Measurements from ENCODE around the gene FTO.

Gene FTO

DNA sequence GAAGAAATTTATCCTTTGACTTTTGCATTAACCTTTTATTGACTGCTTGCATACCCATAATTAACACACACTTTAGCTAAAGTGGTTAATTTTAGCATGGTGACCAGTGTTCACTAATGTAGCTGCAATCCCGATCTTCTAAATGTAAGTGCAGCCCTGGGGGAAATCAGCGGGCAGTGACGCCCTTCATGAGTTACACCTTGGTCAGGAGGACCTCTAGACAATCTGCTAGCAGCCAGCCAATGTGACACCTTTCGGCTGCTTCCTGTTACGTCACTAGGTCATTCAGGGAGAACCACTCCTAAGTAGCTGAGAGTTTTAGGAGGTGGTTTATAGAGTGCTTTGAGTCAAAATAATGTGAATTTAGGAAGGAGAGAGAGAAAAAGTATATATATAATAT lies 402.1 kb downstream of the FTO start:
- no peak for DNase-seq

DNA sequence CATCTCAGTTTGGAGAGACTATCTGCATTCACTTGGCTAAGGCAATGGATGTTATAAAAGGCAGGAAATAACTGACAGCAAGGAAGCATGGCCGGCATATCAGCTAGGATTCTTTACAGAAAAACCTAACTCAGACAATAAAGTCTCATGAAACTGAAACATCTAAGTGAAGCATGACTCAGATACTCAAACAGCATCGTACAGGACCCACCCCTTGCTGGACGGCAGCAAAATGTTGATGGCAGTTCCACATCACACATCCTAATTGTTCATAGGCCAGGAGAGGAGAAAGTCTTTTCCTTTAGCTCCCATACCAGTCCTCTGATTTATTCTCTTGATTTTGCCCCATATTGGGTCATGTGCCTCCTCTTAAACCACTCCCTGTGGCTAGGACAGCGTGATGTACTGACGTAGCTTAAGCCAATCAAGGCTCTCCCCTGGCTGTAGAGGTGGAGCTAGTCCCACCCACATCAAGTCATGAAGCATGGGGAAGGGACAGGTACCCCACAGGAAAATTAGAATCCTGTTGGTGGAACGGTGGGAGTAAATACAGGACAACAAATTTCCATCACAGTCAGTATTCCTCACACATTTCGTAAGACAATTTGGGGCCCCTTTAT lies 403.7 kb downstream of the FTO start:
- DNase-seq: no peak

DNA sequence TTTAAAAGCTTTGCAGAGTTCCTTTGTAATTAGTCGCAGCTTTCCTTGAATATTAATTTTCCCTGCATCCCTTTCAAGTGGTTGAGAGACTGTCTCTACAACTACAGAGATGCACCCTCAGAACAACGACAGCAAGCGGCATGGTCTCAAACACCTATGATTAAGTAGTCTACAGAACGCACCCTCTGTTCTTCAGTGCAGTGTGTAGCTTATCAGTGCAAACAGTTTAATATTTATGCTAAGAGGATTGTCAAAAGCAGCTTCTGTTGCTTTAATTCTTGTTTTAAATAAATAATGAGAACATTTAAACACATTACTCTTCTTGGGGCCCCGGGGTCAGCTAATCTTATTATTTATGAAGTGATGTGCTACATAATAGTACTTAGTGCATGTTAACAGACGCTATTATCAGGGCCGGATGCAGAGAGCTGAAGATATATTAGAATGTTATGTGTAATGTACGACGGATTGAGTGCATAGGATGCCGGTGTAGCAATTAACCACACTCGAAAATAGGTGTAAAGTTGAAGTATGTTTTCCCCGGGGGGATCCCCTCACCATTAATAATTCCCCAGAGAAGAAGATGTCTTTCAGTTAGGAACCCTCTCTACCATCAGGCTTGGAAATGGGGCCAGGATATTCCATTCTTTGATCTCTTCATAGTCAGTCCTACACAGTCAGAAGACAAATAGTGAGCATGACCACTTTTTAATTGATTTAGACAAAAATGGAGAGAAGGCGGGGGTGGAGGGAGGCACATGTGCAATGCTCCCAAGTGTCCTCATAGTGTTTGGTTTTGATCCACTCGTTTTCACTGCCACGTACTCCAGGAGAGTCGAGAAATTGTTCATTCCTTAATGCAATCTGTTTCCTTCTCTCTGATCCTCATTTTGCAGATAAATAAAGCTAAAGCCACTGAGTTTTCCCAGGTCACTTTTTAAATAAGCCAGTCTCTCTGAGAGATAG lies 406.3 kb downstream of the FTO start:
- DNase-seq: no peak

DNA sequence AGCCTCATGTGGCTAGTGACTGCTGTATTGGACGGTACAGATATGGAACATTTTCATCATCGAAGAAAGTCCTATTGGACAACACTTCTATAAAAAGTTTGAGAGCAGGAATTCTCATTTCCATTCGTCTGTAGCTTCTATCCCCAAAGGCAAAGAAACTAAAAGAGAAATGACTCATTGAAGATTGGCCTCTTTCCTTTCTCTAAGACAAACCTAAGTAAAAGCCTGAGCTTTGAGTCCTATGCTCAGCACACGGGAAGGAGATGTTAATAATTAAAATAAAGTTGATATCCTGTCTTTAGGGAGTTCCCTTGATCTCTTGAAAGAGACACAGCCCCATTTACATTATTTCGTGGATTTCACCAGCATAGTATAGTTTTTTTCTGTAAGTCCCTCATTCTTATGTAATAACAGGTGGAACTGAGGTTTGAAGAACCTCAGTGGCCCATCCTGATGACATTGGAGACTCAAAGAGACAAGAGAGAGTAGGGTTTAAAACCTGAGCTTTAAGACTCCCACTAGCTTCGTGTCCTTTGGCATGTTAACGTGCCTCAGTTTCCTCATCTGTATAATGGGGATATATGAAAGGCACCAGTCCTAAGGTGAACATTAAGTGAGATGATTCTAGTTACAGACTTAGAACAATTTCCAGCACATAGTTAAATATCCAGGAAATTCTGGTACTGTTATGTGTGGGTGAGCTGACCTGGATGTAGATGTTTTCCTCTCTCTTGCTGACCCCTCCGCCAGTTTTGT lies 408.7 kb downstream of the FTO start:
- no peak for DNase-seq

DNA sequence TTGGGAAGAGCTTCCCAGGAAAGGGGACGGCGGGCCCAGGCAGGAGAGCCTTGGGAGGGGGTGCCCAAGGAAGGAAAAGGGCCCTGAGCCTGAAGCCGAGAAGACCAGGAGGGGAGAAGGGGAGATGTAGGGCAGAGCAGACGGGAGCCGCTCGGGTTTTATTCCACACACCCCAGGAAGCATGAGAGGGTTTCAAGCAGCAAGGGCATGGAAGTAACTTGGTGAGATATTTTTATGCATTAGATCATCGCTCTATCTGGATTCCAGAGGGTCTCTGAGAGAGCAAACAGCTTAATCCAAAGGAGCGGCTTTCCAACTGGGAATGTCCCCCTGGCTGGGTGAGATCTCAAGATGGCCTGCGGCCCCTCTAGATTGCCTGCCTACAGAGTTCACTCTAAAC lies 411.6 kb downstream of the FTO start:
- no peak for DNase-seq

DNA sequence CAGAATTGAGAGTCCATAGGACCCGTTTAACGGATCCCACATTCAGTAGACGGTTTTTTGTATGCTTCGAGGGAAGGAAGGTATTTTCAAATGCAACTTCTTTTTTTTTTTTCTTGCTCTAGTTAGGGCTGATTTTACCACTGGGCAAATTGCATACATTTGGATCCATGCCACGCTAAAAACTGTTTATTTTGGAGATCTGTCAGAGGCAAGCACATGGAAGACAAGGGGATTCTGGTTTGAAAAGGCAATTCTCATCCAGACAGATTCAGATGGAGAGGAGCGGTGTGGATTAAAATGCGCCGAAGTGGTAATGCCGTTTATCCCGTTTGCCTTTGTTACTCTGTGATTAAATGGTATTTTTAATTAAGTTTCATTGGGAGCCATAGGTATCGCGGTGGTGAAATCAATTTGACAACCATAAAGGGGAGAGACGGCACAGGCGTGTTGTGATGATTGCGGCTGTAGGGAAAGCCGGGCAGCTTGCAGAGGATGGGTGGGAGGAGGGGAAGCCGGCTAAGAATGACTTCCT lies 412.2 kb downstream of the FTO start:
- DNase-seq: no peak

DNA sequence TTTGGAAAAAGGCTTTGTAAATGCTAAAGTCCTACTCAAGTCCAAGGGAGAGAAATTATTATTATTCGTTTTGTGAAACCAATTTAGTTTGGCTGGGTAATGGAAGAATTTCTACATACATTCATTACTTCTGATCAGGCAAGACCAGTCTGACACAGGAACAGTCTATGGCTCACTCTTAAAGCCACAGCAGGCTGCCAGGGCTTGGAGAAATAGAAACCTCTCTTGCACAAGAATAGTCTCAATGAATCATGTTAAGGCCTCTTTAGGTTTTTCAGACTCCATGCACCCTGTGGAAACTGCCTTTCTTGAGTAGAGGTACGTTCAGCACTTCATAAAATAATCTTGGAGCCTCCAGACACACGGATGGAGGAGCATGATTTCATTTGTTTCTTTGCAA lies 414.9 kb downstream of the FTO start:
- DNase-seq: no peak

DNA sequence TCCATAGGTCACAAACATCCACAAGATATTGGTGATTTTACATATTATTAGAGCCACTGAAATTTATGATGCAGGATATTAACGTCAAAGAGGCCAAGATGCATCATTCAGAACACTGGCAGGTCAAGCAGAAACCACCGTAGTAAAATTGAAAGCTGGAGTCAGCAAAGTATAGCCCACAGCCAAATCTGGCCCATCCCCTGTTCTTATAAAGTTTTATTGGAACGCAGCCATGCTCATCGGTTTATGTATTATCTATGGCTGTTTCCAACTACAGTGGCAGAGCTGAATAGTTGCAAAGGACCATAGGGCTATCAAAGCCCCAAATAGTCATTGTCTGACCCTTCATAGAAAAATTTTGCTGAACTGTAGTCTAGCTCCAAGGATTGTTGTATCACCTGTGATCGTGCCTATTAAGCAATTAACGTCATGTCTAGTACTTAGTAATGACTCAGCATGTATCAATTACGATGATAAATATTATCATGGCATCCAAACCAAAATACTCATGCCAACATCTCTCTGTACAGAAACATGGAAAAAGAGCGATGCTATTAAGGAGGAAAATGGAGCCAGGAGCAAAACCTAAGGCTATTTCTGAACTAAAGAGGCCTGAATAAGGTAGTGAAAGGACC lies 417.0 kb downstream of the FTO start:
- no peak for DNase-seq

DNA sequence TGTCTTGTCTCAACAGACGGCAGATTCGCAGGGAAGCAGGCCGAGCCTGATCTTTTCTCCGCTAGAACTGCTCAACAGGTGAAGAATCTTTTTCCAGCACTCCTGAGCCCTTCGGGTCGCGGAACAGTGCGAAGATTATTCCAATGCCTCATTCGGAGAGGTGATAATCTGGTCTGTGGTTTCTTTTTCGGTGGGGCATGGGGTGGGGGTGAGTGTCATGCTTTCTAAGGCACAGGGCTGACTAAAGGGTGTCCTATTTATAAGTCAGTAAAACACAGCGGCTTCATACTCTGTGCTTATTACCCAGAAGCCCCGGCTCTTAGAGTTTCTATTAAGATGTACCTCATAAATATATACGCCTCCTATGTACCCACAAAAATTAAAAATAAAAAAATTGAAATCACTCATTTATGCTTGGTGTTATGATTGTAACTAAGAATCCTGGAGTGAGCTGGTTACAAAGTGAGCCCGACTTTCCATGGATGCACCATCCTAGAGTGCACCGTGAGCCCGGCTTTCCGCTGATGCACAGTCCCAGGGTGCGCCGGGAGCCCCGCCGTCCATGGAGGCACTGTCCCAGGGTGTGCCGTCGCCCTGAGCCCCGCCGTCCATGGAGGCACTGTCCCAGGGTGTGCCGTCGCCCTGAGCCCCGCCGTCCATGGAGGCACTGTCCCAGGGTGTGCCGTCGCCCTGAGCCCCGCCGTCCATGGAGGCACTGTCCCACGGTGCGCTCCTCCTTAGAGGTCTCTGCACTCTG lies 417.8 kb downstream of the FTO start:
- DNase-seq: no peak

DNA sequence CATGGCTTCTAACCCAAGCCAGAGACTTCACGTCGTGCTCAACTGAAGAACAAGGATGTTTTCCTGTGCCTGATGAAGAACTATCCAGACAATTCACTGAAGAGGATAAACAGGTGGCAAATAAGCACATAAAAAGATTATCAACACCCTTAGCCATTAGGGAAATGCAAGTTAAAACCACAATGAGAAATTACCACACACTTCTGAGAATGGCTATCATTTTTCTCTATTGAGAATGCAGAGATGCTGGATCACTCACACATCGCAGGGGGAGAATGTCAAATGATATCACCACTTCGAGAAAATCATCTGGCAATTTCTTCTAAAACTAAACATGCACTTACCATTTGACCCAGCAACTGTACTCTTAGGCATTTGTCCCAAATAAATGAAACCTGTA lies 419.8 kb downstream of the FTO start:
- no peak for DNase-seq

DNA sequence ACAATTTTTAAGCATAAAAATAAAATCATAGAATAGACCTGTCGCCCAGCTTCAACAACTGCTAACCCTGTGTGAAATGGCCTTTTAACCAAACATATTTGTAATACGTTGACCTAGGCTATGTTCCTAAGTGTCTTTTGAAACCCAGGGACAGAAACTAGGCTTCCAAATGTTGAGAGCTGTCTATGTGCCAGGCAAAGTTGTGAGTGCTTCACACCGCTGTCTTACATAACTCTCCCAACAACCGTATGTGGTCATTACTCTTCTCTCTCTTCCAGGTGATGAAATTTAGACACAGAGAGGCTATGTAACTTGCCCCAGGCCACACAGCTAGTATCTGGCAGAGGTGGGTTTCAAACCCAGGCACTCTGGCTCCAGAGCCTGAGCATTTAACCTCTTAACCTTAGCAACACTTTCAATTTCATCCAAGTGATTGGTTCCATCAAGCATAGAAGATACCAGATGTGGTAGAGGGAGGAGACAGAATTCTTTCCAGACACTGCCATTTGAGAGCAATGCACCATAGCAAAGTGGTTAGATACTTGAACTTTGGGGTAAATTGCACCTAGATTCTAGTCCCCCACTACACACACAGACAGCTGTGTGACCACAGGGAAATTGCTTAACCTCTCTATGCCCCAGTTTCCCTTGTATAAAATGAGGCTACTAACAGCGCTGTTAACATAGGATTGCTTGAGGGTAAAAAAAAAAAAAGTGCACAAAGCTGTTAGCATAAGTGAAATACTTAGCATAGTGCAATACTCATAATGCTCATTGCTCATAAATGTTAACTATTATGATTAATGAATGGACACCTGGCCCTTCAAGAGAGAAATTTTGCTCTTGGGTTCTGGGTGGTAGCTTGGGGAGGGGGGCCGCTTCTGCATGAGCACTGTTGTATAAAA lies 422.0 kb downstream of the FTO start:
- DNase-seq: no peak

DNA sequence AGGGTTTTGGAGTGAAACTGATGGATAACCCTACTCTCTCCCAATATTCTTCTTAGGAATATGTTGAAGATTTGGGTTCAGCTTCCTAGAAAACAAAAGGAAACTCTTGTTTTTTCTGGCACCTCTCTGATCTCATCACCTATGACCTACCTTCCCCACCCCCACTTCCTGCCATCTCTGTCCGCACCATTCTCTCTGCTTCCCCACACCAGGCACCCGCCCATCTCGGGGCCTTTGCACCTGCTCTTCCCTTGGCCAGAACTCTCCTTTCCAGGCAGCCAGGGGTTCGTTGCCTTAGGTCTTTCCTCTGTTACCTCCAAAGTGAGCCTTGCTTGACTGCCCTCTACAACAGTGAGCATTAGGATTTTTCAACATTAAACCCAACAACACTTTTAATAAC lies 423.0 kb downstream of the FTO start:
- no peak for DNase-seq

DNA sequence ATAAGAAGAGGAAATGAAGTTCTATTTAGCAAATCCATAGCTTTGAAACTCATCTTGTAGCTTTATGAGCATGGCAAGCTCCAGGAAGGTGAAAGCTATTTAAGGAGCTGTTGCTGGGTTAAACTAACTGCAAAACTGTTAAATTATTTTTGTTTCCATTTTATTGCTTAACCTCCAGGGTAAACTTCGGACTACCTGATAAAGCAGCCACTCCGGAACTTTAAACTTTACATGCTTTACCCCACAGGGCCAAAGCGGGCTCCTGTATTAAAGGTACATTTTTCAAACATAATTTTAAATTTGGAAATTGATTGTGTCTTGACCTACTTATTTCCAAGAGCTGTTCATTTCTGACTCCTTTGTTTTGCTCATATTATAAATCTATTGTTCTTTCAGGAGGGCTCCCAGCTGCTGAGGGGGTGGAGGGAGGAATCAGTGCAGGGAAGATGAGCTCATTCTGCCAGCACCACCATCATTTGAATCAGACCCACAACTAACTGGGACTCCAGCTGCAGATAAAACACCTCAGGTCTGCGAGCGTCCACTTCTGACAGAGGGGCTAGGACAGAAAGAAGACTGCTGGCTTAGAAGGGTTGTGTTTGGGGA lies 424.8 kb downstream of the FTO start:
- no peak for DNase-seq

DNA sequence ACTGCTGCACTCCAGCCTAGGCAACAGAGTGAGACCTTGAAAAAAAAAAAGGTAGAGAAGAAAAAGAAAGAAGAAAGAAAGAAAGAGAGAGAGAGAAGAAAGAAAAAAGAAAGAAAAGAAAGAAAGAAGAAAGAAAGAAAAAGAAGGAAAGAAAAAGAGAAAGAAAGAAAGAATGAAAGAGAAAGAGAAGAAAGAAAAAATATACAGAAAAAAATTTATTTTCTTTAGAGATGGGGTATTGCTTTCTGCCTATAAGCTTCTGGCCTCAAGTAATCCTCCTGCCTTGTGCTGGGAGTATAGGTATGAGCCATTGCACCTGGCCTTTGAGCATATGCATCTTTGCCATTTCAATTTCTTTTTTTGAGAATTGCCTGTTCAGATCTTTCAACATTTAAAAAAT lies 425.9 kb downstream of the FTO start:
- DNase-seq: no peak

DNA sequence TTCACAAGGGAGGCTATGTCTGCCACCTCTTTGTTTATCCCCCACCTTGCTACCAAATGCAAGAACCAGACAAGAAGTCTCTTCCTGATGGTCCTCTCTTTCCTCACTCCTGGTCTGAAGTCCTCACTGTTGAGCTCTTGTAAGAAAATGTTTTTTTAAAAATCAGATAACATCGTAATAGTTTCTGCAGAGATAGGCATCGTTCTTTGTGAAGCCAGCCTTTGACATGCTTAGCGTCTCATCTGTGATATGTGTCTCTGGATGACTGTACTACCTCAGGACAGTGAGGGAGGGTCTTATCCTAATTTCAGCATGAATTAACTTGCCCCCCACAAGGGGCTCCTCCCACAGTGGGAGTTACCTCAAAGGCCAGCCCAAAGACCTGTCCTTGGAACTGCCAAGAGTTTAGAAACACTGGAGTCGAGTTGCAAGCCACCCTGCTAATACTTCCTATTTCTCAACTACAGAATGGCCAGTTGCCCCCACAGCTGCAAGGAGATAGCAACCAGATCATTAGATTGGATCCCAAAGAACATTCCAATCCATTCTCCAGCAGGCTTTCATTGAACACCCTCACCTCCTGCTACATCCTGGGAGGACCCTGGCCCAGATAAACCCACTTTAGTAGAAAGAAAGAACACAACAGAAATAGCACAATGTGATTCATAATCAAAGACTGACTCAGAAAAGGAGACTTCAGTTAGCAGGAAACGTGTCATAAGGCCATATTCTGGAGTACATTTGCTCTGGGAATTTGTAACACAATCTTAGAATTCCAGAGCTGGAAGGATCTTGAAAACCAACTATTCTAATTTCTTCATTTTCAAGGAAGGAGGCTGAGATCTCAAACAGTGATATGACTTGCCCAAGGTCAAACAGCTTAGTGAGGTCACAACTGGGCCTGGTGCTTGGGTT lies 431.7 kb downstream of the FTO start:
- DNase-seq: no peak

DNA sequence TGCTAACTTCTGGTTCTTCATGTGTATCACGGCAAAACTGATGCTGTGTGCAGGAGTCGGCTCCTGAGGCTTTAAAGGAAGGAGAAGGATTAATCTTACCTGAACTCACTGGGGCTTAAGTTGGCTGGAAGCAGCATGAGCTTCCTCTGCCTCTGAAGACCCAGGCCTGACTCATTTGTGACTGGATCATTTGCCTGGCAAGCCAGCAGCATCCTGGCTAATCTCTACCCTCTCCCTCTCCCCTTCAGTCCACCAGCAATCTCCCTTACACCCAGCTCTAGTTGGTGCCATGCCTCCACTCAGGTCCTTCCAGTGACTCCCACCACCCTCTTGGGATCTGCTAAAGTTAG lies 432.3 kb downstream of the FTO start:
- no peak for DNase-seq

DNA sequence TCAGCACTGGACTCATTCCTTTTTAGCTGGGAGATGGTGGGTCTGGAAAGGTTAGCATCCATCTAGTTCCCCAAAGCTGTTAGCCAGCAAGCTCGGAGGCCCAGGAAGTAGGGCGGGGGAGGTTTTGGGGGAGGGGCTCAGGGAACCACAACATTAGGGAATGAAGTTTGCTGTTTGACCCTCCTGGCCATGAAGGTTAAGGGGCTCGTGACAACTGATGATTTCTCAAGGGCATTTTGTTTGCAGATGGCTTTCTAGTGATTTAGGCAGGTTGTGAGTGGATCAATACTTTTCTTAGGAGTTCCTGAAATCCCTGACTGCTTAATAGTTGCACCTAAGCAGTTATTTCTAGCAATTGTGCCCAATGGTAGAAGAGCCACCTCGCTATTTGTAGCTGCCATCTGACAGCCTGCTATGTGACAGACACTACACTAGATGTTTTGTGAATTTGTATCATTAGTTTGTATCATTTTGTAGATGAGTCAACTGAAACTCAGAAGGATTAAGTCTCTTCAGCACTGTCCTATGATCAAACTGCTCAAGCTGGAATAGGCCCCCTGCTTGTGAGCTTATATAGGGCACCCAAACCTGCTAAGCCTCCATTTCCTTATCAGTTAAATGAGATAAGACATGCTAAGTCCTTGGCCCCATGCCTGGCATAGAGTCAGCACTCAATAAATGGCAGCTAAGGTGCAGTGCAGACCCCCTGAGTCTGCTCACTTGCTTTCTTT lies 436.3 kb downstream of the FTO start:
- DNase-seq: no peak

DNA sequence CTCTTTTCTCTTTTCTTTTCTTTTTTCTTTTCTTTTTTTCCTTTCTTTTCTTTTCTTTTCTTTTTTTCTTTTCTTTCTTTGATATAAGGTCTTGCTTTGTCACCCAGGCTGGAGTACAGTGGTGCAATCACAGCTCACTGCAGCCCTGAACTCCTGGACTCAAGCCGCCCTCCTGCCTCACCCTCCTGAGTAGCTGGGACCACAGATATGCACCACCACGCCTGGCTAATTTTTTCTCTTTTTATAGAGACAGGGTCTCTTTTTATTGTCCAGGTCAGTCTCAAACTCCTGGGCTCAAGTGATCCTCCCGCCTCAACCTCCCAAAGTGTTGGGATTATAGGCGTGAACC lies 436.8 kb downstream of the FTO start:
- DNase-seq: no peak

DNA sequence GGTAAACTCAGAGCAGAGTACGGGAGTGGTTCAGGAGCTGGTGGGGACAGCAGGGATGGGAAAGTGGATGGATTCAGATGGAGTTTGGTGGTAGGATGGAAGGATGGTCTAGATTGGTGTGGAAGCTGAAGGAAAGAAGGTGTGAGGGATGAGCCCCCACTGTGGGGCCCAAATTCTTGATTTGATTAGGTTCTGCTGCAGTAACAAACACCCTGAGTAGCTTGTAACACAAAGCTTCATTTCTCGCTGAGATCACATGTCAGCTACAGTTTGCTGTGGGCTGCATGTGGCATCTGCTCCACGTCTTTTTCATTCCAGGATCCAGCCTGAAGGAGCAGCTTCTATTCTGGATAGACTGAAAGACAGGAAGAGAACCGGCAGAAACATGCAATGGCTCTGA lies 438.8 kb downstream of the FTO start:
- DNase-seq: no peak
